LHCN-M2 (cell line): ENCODE measurements around the gene SCRG1. TPM values are rescaled to one million over a fixed set of nuclear protein-coding genes. Genes with fewer than 3 reads are reported as not detected.

Experiments
- DNase-seq: peaks from one replicate; pipeline ENCODE4 v3.0.0-alpha.2; 2012; ENCODE audit warnings: low read depth
- total RNA-seq: library from RNA; depleted of rRNA; stranded (reverse); fragments of >200 nt; gene quantifications from 2 replicates; pipeline ENCODE4 v1.2.3, GENCODE V29; 2014

SCRG1 gene
- total RNA-seq, 1 experiment from 2014 or later: not detected

DNA sequence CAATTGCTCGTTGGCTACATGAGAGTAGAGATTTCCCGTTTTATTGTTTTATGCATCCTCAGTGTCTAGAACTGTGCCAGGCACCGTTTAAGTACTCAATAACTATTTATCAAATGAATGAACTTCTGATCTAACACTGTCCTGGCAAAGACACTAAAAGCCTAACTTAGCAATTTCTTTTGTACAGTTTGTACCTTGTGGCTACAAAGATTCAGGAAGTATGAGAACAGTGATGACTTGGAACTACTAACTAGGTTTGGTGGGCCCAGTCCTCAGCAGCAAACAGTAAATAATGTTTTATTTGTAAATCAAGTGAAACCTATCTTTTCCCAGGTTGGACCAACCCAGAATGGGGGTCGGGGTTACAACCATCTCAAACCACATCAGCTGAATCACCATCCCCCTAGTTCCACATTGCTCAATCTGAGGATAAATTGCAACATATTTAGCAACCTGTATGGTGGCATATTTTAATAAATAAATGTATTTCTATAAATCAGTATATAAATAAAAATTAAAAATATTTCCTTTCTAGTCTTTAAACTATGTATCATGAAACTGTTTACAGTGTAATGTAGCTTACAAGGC lies 12.3 kb upstream of the SCRG1 start:
- DNase-seq: peak; percentile 32

DNA sequence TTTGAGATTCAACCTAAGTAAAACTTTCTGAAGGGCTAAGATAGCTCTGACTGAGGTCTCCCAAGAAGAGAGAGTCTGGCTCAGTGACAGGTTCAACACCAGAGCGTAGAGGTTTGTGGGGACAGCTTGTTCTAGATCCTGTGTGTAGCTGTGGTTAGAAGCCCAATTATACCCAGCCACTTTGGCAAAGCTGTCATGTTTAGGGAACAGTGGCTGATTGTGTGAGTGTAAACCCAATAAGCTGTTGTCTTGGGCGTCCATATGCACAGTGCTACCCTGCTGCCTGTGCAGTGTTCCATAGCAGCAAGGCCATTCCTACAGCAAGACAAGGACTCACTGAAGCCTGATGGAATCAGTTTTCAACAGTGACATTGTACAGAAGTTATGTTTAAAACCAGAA lies 11.2 kb upstream of the SCRG1 start:
- no peak for DNase-seq

DNA sequence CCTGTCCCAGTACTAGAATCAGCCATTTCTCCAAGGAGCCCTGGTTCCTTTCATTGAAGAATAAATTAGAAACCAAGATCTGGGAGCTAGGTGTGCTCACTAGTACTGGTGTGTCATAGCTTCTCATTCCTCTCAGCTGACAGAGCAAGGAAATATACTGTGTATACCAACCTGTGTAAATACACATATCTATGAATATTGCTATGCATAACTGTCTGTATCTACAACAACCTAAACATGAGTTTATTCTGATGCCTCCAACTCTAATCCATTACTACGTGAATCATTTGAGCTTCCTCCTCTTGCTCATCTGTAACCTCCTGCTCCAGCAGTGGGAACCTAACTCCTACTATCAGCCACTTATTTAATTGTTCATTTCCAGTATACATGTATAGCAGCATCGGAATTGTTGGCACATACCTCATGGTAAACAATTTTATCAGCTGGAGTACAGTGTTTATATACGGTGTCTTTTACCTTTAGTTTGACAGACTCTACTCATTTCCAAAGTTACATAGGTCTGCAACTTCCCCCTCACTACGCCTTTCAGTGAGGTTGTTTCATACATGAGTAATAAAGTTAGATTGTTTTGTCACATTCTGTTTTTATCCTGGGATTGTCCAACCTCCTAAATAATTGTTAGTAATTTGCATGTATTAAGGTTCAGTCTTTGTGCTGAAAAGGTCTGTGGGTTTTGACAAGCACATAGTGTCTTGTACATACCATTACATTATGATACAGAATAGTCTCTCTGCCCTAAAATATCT lies 7.1 kb upstream of the SCRG1 start:
- DNase-seq: no peak

DNA sequence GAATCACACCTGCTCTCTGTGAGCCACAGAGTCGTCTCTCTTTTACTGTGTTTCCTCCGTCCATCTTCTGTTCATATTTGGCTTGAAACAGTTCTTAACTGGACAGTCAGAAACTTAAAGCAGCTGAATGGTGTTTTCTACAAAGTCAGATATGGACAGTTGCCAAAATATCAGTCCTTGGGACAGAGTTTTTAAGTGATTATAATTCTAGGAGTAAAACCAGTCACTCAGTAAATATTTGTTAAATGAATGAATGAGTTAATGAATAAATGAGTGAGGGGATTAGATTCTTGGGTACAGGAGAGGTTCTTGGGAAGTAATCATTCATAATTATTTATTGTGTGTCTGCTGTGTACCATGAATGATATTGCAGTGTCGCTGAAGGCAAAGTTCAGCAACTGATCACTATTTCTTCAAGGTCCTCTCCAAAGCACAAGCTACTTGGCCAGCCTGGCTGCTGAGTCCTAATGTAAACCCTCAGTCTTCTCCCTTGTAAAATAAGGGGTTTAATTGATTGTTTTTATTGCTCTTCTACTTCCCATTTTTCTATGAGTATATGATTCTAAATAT lies 5.5 kb upstream of the SCRG1 start:
- no peak for DNase-seq

DNA sequence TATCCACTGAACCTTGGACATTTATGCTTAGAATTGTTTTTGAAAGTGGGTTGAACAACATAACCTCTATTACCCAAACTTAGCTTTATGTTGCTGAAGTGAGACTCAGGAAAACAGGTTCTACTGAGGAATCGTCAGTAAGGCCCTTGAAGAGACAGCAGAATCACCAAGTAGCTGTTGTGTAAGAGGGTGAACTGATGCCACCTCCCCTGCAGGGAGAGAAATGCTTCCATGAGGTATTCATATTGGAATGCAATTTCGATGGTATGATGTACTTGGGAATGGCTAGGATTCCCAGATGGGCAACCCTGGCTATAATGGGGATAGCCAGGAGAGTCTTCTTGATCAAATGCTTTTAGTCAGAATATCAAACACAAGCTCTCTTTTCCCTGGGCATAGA lies 4.1 kb upstream of the SCRG1 start:
- DNase-seq: peak; percentile 33

DNA sequence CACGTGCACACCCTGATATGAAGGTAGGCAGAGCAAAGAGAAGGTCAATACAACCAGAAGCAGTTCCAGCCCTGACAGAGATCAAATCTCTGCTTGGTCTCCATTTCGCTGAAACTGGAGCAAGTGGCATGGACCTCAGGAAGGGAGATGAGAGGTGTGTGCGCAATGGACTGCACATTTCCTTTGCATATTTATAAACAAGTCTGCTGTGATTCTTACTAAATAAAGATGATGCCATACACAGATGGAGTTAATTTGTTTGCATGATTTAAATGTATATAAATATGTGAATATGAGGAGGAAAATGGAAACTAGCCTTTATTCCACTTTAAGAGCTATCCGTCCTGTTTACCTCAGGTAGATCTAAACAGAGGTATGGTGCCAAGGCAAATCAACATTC lies 2.1 kb upstream of the SCRG1 start:
- DNase-seq: no peak

DNA sequence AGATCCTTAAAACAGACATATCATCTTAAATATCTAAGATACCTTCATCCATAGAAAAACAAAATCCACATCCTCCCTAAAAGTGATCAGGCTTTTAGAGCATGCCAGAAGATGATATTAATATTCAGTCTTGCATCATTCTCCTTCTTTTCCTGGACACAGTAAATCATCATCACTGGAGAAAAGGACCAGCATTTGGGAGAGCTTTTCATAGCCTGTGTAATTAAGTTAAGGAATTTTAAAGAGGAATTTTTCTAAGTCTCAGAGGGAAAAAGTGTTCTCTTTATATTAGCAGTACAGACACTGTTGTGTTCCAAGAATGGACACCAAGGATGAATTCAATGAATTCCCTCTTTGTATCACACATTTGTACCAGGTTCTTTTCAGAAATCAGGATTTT lies 696 bp downstream of the SCRG1 start:
- DNase-seq: no peak

DNA sequence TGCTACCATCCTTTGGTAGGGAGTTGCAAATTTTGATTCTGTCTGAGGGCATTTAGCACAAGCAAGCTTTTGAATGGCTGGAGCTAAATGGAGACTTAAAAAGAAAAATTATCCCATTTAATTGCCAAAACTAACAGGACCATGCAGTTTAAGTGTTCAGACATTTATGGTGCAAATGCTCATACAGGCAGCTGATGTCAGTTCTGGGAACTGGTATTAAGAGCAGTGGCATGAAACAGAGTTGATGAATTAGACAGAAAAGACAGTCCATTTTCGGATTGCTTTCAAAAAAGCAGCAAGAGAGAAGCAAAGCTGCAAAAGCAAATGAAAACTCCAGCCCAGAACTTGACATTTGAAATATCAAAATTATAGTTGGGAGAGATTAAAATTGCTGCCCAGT lies 1.3 kb downstream of the SCRG1 start:
- DNase-seq: no peak

DNA sequence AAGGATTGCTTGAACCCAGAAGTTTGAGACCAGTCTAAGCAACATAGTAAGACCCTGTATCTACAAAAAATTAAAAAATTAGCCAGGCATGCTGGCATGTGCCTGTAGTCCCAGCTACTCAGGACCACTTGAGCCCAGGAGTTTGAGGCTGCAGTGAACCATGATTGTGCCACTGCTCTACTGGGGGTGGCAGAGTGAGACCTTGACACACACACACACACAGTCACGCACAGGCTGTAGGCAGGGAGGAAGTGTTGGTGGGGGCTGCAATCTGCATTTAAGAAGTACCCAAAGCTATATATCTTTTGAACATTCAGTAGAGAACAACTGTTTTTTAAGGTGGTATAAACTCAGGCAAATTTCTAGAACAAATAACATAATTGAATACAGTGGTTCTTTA lies 7.2 kb downstream of the SCRG1 start:
- DNase-seq: no peak

DNA sequence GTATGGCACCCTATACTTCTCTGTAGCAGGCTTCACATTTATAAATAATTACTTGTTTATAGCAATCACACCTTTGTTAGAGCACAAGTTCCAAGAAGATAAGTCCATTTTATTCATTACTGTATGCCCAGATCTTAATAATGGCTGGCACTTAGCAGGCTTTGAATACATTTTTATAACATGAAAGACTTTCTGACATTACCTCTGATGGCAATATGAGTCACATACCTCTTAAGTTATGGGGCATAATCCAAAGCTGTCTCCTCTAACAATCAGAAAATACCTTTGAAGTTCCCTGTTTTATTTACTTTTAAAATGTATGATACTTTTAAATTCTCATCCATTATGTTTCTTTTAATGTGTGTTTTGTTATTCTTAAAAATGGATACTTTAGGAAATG lies 12.2 kb downstream of the SCRG1 start:
- no peak for DNase-seq

DNA sequence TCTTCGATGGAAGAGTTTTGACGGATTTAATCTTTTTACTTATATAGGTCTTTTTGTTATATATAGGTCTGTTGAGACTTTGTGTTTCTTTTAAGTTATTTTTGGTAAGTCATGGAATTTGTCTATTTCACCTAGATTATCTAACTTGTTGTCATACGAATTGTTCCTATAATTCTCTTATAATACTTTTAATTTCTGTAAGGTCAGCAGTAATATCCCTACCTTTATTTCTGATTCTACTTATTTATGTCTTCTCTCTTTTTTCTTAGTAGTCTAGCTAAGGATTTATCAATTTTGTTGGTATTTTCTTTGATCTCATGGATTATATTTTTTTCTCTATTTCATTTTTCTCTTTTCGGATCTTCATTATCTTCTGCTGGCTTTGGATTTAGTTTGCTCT lies 16.6 kb downstream of the SCRG1 start:
- no peak for DNase-seq

DNA sequence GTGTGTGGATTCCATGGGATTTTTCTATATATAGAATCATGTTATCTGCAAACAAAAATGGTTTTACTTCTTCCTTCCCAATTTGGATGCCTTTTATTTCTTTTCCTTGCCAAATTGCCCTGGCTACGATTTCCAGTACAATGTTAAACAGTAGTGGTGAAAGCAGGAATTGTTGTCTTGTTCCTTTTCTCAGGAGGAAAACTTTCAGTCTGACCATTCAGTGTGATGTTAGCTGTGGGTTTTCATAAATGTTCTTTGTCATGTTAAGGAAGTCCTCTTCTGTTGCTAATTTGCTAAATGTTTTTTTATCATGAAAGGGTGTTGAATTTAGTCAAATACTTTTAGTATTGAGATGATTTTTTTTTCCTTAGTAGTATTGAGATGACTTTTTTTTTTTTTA lies 17.3 kb downstream of the SCRG1 start:
- no peak for DNase-seq

DNA sequence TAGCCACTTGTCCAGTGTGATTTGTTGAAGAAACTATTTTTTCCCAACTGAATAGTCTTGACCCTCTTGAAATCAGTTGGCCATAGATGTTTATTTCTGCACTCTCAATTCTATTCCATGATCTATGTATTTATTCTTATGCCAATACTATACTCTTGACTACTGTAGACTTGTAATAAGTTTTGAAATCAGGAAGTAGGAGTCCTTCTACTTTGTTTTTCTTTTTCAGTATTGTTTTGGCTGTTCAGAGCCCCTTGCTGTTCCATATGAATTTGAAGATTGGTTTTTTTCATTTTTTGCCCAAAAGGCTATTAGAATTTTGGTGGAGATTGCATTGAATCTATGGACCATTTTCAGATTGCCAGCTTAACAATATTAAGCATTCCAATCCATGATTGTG lies 17.9 kb downstream of the SCRG1 start:
- DNase-seq: no peak

DNA sequence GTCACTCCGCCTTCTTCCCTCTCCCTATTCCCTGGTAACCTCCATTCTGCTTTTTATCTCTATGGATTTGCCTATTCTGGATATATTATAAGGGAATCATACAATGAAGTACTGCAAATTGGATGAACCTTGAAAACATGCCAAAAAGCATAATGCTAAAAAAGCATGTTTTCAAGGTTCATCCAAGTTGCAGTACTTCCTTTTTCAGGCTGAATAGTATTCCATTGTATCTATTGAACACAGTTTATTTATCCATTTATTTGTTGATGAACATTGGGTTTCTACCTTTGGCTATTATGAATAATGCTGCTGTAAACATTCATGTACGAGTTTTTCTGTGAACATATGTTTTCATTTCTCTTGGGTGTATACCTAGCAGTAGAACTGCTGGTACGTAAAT lies 19.0 kb downstream of the SCRG1 start:
- DNase-seq: no peak

DNA sequence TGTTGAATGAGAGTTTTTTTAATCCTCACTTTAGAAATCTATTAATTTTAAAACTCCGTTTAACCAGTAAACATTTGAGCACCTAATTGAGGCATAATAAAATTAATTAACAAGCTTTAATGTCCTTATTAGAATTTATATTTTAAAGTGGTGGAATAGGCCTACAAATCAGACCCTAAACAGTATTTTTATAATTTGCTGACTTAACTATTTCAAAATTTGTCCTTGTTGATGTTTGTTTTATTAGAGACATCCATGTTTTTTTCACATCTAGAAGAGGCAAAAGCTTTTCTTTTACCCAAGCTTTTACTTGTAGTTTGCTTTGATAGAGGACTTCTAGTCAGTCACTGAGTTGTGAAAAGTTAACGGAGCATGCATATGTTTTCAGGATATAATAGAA lies 24.3 kb downstream of the SCRG1 start:
- no peak for DNase-seq

DNA sequence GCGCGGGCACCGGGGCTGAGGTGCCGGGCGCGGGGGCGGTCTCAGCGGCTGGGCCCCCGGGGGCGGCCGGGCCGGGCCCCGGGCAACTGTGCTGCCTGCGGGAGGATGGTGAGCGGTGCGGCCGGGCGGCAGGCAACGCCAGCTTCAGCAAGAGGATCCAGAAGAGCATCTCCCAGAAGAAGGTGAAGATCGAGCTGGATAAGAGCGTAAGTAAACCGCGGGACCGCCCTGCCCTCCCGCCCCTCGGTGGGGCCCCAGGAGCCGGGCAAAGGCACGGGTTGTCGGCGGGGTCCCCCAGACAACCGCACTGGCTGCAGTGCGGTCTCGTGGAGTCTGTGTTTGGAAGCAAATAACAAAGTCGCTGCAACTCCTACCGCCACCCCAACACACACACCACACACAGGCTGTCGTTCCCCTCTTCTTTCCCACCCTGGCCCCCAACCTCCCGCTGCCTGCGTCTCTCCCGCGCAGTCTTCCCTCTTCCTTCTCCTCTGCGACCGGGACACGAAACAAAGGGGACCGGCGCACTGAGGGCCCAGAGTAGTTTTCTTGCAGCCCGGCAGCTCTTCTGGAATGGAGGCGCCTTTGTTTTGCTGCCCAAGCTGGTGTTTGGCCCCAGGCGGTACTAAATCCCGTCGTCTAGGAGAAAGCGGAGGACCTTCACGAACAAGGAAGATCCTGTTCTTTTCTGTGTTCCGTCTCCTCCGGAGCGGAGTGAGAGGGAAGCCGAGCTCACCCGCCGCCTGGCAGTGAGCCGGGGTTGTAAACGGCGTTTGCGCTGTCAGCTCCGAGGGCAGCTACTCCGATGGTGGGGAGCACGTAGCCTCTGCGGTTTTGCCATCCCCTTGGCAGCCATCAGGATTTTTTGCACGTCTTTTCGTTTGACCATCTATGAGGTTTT lies 27.4 kb downstream of the SCRG1 start:
- peak; percentile 78 for DNase-seq

DNA sequence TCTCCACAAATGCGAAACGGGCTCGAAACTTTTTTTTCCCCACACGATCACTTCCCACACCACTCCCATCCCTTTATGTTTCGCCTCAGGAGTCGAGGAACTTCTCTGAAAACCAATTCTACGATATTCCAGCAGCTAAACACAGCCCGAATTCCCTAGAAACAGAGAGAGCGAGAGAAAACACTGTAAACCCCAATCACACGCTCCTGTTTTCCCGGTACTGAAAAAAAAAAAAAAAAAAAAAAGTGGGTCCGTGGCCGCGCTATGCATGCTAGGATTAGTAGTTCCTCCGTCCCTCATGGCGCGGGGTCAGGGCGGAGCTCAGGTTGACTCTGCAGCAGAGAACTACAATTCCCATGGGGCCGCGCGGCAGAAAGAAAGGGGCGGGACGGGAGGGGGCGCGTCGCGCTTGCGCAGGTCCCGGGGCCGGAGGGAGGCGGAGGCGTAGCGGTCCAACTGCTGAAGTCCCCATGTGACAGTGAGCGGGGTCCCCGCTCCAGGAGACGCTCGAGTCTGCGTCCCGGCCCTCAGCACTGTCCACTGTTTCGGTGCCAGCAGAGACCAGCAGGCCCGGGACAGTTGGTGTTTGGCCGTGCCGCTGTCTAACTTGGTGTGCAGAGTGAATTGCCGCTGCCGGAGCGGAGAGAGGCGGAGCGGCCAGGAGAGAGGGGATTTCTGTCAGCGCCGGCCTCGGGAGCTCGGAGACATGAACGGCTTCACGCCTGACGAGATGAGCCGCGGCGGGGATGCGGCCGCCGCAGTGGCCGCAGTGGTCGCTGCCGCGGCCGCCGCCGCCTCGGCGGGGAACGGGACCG lies 28.2 kb downstream of the SCRG1 start, which contains the start of gene SAP30:
TSS of gene SAP30 (plus strand) at position 478 of the 815 bp plus-strand sequence. CDS start at position 707, 229 bp downstream.
- peak; percentile 99 for DNase-seq

DNA sequence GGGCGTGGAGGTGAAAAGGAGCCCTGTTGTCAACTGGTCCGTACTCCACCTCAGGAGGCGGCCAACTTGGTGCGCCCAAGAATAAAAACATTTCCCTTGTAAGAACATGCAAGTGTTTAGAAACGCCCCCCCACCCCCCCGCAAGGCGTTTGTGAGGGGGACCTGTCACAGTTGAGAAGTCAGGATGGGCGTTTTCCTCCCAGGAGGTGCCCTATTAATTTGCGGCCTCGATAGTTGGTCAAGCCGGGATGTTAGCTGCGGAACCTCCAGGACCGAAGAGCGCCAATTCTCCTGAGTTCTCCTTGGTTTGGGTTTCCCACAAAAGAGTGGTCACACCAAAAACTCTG lies 28.8 kb downstream of the SCRG1 start:
- no peak for DNase-seq

DNA sequence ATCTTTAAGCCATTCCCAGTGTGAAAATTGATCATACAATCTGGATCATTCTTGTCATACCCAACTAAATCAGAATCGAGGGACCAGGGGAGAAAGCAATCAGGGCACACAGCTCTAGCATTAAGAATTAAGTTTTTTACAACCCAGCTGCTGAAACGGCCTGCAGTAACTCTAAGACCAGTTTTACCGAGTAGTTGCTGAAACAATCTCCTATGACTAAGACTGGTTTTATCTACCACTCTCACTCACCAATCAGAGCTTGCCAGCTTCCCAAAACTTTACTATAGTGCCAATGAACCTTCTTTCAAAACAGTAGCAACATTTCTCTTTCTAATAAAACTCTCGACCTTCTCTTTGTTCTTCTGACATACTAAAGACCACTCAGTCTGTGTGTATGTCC lies 31.0 kb downstream of the SCRG1 start:
- DNase-seq: peak; percentile 63

DNA sequence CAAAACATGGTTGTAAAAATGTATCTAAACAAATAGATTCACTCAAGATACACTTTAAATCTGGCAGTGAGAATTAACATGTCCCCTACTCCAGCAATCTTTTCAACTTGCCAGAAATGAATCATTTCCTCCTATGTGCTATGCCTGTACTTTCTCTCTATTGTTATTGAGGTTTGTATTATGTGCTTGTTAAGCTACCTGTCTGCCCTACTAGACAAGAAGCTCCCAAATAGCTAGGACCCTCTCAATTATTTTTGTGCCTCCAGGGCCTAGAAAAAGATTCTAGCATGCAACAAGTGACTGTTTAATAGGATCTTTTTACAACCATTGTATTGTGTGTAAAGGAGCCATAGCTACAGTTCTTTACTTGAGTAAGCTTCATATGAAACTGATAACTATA lies 31.6 kb downstream of the SCRG1 start:
- peak; percentile 29 for DNase-seq

DNA sequence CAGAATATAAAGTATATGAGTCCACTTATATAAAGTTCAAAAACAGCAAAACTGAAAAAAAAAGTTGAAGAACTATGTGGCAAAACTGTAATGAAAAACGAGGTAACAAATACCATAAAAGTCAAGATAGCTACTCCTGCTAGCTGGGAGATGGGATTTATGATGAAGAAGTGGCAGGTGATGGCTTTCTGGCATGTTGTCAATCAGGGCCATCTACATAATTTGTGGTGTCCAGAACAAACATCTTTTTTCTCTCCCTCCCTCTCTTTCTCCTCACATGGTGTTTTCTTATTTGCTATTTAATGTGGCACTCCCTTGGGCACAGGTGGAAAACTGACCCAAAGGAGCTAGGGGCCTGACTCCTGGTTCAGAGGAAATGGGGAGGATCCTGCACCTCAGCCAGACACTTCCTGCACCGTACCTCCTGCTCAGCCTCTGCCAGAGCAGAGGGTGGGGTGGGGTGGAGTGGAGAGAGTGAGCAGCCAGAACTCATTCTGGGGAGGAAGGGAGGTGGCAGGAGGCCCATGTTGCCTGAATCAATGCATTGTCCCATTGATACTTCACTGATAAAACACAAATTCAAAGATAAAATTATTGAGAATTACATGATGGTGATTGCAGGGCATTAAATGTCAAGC lies 33.4 kb downstream of the SCRG1 start:
- DNase-seq: no peak
